AG04449 (cell line): Measurements from ENCODE around the gene BICRA.

Source experiments
- CTCF ChIA-PET: fragments of 350-600 bp; formaldehyde crosslinking; extraction: SDS; loops from one replicate; lab custom pipeline; 2021; ENCODE audit warnings: antibody characterized with exemption; lab: Yijun Ruan, JAX
- POLR2A ChIA-PET: fragments of 400-600, 350-600 bp; formaldehyde crosslinking; extraction: SDS; loops from one replicate; lab custom pipeline; 2020; ENCODE audit warnings: antibody characterized with exemption, inconsistent platforms; lab: Yijun Ruan, JAX
- DNase-seq: peaks from one replicate; pipeline ENCODE4 v3.0.0-alpha.2; 2010; ENCODE audit warnings: low read depth, low spot score
- H3K4me3 ChIP-seq: 2 replicates; pipeline ENCODE4 v1.5.1; 2011; ENCODE audit warnings: low read depth, mild to moderate bottlenecking, control low read depth, low read length
- TF ChIP-seq, protein P1 (sequence below): IDR thresholded peaks from one replicate; pipeline ENCODE4 v1.5.1; 2011; ENCODE audit warnings: mild to moderate bottlenecking, moderate library complexity, low read length, control low read depth, inconsistent platforms; ENCODE audit not compliant: insufficient read depth; ENCODE audit errors: missing control alignments

Gene BICRA

DNA sequence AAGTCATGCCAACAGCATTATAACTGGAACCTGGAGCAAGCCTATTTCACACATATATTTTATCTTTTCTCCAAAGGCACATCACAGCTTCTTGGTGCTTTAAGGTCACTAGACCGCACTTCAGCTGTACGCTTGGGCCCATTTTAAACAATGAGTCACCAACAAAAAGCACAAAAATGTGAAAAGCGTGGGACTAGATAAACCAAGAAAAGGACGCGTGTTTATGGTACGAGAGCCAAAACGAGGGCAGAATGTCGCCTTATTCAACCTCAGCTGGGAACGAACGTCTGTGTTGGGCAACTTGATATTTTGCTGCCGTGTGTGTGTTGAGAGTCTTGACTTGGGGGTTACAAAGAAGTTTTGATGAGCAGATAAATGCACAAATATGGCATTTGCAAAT, 95.1 kb downstream of the BICRA start:
- no peak for DNase-seq
- ChIA-PET CTCF (interaction anchor here (1.0 to 23.7 kb wide), 10 partner anchors 8 to 278 kb away, joined by 3 to 867 read pairs (median 8); partner anchors contain the start of genes EHD2 and KPTN), POLR2A (no interaction called here)
- no peak overlapping the region for H3K4me3 ChIP-seq
- TF ChIP-seq, protein P1, sequence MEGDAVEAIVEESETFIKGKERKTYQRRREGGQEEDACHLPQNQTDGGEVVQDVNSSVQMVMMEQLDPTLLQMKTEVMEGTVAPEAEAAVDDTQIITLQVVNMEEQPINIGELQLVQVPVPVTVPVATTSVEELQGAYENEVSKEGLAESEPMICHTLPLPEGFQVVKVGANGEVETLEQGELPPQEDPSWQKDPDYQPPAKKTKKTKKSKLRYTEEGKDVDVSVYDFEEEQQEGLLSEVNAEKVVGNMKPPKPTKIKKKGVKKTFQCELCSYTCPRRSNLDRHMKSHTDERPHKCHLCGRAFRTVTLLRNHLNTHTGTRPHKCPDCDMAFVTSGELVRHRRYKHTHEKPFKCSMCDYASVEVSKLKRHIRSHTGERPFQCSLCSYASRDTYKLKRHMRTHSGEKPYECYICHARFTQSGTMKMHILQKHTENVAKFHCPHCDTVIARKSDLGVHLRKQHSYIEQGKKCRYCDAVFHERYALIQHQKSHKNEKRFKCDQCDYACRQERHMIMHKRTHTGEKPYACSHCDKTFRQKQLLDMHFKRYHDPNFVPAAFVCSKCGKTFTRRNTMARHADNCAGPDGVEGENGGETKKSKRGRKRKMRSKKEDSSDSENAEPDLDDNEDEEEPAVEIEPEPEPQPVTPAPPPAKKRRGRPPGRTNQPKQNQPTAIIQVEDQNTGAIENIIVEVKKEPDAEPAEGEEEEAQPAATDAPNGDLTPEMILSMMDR, result no peak

DNA sequence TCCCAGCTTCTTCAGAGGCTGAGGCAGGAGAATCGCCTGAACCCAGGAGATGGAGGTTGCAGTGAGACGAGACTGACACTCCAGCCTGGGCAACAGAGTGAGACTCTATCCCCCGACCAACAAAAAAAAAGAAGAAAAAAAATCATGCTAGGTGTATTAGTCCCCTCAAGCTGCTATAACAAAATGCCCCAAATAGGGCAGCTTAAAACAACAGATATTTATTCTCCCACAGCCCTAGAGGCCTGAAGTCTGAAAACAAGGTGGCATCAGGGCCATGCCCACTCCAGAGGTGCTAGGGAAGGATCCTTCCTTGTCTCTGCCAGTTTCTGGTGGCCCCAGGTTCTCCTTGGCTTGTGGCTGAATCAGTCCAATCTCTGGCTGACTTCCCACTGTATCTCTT, 95.7 kb downstream of the BICRA start:
- CTCF ChIA-PET, result interaction anchor here (1.0 to 23.7 kb wide), 9 partner anchors 8 to 278 kb away, joined by 3 to 867 read pairs (median 9); partner anchors contain the start of genes EHD2 and KPTN
- no peak for DNase-seq
- no peak overlapping the region for H3K4me3 ChIP-seq
- POLR2A ChIA-PET, result interaction anchor here (0.8 kb wide), 1 partner anchor 268 kb away, joined by 3 read pairs; no protein-coding TSS in a partner anchor
- TF ChIP-seq, protein P1, result no peak

DNA sequence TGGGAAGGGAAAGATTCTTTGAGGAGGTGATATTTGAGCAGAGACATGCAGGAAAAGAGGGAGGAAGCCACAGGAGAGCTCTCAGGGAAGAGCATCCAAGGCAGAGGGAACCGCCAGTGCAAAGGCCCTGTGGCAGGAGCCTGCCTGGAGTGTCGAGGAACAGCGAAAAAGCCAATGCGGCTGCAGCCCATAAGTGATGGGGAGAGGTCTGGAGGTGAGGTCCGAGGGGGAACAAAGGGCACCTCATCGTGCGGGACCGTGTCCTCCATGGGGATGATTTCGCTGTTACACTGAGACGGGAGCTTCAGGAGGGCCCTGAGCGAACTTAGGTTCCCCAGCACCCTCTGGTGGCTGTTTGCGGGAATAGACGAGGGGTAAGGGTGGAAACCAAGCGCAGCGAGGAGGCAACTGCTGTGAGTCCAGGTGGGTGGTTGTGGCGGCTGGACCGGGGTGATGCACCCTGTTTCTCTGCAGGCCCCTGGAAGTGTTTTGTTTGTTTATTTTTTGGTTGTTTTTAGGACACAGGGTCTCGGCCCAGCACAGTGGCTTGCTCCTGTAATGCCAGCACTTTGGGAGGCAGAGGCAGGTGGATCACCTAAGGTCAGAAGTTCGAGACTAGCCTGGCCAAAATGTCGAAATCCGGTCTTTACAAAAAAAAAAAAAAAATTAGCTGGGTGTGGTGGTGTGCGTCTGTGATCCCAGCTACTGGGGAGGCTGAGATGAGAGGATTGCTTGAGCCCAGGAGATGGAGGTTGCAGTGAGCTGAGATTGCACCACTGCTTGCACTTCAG, 98.4 kb downstream of the BICRA start:
- ChIA-PET CTCF (interaction anchor here (0.6 to 23.7 kb wide), 42 partner anchors 8 to 425 kb away, joined by 3 to 867 read pairs (median 5); partner anchors contain the start of genes DHX34, KPTN, NAPA and NOP53), POLR2A (interaction anchor here (0.9 to 1.3 kb wide), 3 partner anchors 12 to 40 kb away, joined by 3 to 4 read pairs (median 3); no protein-coding TSS in a partner anchor)
- DNase-seq, result no peak
- TF ChIP-seq, protein P1, result peak; percentile 94
- no peak overlapping the region for H3K4me3 ChIP-seq

DNA sequence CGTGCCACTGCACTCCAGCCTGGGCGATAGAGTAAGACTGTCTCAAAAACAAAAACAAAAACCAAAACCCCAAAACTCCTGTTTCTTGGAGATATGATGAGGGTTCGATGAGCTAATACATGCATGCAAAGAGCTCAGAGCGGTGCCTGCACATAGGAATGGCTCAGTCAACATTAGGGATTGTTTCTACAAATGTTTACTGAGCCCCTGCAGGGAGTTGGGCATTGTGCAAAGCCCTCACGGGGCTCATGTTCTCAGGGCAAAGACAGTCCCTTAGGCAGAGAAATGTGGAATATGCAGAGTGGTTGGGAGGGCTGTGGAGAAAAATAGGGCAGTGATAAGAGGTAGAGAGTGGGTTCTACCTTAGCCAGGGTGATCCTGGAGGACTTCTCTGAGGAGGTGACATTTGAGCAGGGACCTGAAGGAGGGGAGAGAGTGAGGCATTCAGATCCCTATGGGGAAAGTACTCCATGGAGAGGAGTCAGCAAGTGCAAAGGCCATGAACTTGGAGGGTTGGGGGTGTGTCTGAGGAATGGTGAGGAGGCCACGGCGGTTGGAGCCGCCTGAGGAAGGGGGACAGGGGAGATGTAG, 102.8 kb downstream of the BICRA start:
- TF ChIP-seq, protein P1, result no peak
- H3K4me3 ChIP-seq, result no peak overlapping the region
- DNase-seq, result no peak
- CTCF ChIA-PET, result interaction anchor here (1.0 to 23.7 kb wide), 25 partner anchors 8 to 276 kb away, joined by 3 to 867 read pairs (median 10); partner anchors contain the start of genes KPTN and NOP53
- POLR2A ChIA-PET, result interaction anchor here (1.2 to 2.4 kb wide), 2 partner anchors 33 to 66 kb away, joined by 3 to 65 read pairs; partner anchors contain the start of genes NOP53 and SELENOW

DNA sequence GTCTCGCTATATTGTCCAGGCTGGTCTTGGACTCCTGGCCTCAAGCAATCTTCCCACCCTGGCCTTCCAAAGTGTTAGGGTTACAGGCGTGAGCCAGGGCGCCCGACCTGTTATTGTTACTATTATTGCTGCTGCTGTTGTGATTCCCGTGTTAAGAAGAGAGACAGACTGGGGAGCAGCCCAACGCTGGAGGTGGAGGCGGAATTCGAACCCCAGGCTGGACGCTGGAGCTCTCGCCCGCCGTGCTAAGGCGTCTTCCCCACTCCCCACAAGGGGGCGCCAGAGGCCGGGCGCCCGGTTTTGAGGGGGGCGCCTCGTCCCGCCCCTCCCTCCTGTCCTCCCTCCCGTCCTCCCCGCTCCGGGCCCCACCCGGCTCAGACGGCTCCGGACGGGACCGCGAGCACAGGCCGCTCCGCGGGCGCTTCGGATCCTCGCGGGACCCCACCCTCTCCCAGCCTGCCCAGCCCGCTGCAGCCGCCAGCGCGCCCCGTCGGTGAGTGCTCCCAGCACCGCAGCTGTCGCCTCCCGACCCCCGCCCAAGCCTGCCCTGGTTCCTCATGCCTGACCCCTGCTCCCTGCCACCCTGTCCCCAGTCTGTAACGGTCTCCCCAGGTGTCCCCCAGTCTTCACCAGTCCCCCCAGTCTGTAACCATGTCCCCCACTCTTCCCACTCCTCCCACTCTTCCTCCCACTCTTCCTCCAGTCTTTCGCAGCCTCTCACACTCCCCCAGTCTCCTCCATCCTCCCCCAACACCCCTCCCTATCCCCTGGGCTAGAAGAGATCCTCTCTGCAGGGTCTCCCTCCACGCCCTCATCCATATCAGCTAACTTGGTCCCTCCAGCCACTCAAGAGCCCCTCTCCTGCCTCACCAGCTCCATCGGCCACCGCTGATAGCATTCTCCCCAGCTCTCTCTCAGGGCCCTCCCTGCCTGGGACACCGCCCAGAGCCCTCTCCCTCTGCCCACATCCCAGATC, 104.4 kb downstream of the BICRA start, which contains the start of gene EHD2:
EHD2 (plus strand) TSS at position 377 of the 976 bp plus-strand sequence. CDS start 3,191 bp downstream, outside the sequence.
- no peak for DNase-seq
- peak within 1 kb of the TSS; percentile 95 for H3K4me3 ChIP-seq
- CTCF ChIA-PET, result interaction anchor here (0.6 to 23.7 kb wide), 40 partner anchors 9 to 278 kb away, joined by 3 to 867 read pairs (median 5); partner anchors contain the start of genes KPTN and NOP53
- POLR2A ChIA-PET, result interaction anchor here (0.5 to 2.4 kb wide), 11 partner anchors 10 to 65 kb away, joined by 3 to 65 read pairs (median 3); partner anchors contain the start of genes NOP53 and SELENOW
- TF ChIP-seq, protein P1, result peak; percentile 90
